SH-SY5Y (cell line): ENCODE data around the gene STK16.

Experiments used
- GATA2 ChIP-seq: IDR thresholded peaks from 2 replicates; pipeline ENCODE4 v1.6.1; 2011; ENCODE audit warnings: mild to moderate bottlenecking, low read depth, low read length
- GATA3 ChIP-seq: IDR thresholded peaks from 2 replicates; pipeline ENCODE4 v1.6.1; 2011; ENCODE audit warnings: low read depth, mild to moderate bottlenecking, low read length, moderate library complexity

DNA sequence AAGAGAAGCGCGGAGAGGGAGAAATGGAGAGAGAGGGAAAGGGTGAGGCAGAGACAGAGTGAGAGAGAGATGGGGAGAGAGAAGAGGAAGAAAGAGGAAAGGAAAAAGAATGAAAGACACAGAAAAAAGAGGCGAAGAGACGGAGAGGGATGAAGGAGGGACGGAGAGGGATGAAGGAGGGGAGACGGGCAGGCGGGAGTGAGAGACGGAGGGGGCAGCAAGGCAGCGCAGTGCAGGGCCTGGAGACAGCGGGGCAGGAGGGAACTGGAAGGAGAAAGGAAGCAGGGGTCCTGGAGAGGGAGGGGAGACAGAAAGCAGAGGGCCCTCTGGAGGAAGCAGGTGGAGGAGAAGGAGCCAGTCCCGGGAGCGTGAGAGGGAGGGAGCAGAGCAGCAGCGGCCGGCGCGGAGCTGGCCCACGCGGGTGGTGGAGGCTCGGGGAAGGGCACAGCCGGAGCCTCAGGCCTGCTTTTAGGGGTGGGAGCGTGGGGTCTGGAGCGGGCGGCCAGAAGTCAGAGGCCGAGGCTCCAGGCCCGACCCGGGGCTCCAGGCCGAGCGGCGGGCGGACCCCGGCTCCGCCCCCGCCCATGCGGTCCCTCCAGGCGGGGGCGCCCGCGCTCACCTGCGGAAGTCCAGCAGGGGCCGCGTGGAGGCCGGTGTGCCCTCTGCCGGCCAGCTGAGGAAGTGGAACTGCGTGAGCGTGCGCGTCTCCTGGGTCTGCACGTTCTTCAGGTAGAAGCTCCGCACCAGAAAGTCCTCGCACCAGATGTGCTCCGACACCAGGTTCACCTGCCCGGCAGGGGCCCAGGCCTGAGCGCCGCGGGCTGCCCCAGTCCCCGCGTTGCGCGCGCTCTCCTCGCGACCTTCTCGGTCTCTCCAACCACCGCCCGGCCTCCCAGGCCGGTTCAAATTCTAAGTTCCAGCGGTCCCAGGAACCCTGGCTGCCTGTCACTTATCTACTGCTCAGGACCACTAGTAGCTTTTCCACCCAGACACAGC is 49.4 kb downstream of the STK16 start:
- TF ChIP-seq GATA2 = no peak
- no peak for TF ChIP-seq GATA3
